Esophagus squamous epithelium (tissue), 5 donors: Measurements from ENCODE around the gene CCT7. TPM values are rescaled to one million over a fixed set of nuclear protein-coding genes. Genes with fewer than 3 reads are reported as not detected.

Experiments used
- DNase-seq: peaks from one replicate; lab custom pipeline; 2025; lab: John Stamatoyannopoulos, UW
- H3K27ac ChIP-seq, 4 donors: fragments of 200-600 bp; sonication (generic); one replicate each; pipeline ENCODE4 v1.5.1; 2016 to 2019; ENCODE audit warnings: mild to moderate bottlenecking in 1 of 4
- H3K27me3 ChIP-seq, 4 donors: fragments of 200-600 bp; sonication (generic); 1 replicate in 3 of 4; 2 replicates in 1 of 4; pipeline versions ENCODE4 v1.5.1 to v1.6.0; 2017 to 2021; ENCODE audit warnings: antibody characterized with exemption in 1 of 4
- H3K36me3 ChIP-seq, 3 donors: fragments of 200-600 bp; sonication (generic); one replicate each; pipeline ENCODE4 v1.5.1; 2016 to 2019
- H3K4me1 ChIP-seq, 3 donors: fragments of 200-600 bp; sonication (generic); one replicate each; pipeline ENCODE4 v1.5.1; 2017 to 2019
- H3K4me3 ChIP-seq, 4 donors: fragments of 200-600 bp; sonication (generic); 1 replicate in 3 of 4; 2 replicates in 1 of 4; pipeline ENCODE4 v1.5.1; 2016 to 2019; ENCODE audit warnings: mild to moderate bottlenecking in 2 of 4, moderate library complexity in 1 of 4
- H3K9me3 ChIP-seq, 3 donors: fragments of 200-600 bp; sonication (generic); one replicate each; pipeline ENCODE4 v1.5.1; 2016 to 2019
- POLR2A ChIP-seq, 4 donors: fragments of 450-650 bp; IDR thresholded peaks; one replicate each; pipeline ENCODE4 v1.6.1; 2017; ENCODE audit warnings: antibody characterized with exemption in 4 of 4, mild to moderate bottlenecking in 4 of 4, moderate library complexity in 3 of 4
- WGBS, 2 donors: methylation state at CpG; one replicate each; pipeline ENCODE4 v1.1.5; 2018; 5-methylcytosine and 5-hydroxymethylcytosine counted together
- intact Hi-C: fragments of 100-400 bp; cut with DNase I; formaldehyde crosslinking; loops from one replicate; pipeline ENCODE4 v1.15.0; 2022
- total RNA-seq, 4 donors: library from RNA; depleted of rRNA; stranded (reverse); fragments of >200 nt; gene quantifications; one replicate each; pipeline ENCODE4 v1.1.0, GENCODE V29; 2016
- TF ChIP-seq, protein P1 (sequence below), 6 experiments: fragments of 450-650 bp in 4 of 6; fragments of 200-600 bp in 2 of 6; sonication (generic) in 2 of 6; IDR thresholded peaks; one replicate each; pipeline ENCODE4 v1.5.1; 2016 to 2019; ENCODE audit warnings: antibody characterized with exemption in 6 of 6, mild to moderate bottlenecking in 4 of 6, moderate library complexity in 4 of 6
- donor health status: DM: yes; HTN: yes; CAD: no.

The CCT7 gene
- total RNA-seq, 4 donors from 2014 or later = 149 to 246 (median 217) TPM

DNA sequence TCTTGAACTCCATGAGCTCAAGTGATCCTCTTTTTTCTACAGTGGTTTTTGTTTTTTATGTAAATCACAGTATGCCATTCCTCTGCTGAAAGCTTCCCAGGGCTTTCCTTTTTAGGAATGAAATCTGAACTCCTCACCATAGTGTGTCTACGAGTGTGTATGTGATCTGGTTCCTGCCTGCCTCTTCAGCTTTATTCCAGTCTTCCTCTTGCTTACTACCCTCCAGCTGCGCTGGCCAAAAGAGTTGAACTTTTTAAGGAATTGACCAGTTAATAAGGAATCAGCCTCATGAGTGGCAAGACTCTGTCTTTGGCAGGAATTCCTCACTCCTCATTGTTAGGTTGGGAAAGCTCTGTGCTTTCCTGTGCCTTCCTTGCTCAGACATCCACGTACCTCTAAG lies 4.0 kb downstream of the CCT7 start:
- Histone ChIP-seq H3K27me3 (no peaks in the 10 kb centered on the region), H3K36me3 (peaks cover 0 to 57% (median 6%) of the 10 kb centered on the region in 3 donors), H3K27ac (no peak overlapping the region), H3K9me3 (no peaks in the 10 kb centered on the region), H3K4me3 (no peak overlapping the region), H3K4me1 (peaks cover 6 to 66% (median 15%) of the 10 kb centered on the region in 3 donors)
- no peak for TF ChIP-seq POLR2A (IDR thresholded peaks at IDR 0.05)
- TF ChIP-seq, protein P1, sequence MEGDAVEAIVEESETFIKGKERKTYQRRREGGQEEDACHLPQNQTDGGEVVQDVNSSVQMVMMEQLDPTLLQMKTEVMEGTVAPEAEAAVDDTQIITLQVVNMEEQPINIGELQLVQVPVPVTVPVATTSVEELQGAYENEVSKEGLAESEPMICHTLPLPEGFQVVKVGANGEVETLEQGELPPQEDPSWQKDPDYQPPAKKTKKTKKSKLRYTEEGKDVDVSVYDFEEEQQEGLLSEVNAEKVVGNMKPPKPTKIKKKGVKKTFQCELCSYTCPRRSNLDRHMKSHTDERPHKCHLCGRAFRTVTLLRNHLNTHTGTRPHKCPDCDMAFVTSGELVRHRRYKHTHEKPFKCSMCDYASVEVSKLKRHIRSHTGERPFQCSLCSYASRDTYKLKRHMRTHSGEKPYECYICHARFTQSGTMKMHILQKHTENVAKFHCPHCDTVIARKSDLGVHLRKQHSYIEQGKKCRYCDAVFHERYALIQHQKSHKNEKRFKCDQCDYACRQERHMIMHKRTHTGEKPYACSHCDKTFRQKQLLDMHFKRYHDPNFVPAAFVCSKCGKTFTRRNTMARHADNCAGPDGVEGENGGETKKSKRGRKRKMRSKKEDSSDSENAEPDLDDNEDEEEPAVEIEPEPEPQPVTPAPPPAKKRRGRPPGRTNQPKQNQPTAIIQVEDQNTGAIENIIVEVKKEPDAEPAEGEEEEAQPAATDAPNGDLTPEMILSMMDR (IDR thresholded peaks at IDR 0.05) = no peak
- WGBS, 2 donors = 84 to 88% methylated on average over 3 of the region's 3 CpGs
- intact Hi-C loops = no loop called here
- no peak for DNase-seq

GRCh38 chr2:73238976-73239375 lies 4.9 kb downstream of the CCT7 start:
- no peaks in the 10 kb centered on the region for H3K9me3 ChIP-seq
- peaks cover 6 to 74% (median 18%) of the 10 kb centered on the region in 3 donors for H3K4me1 ChIP-seq
- no peak for DNase-seq

GRCh38 chr2:73239776-73240175 lies 5.7 kb downstream of the CCT7 start:
- Histone ChIP-seq H3K4me3 (no peak overlapping the region), H3K36me3 (peaks cover 7 to 73% (median 14%) of the 10 kb centered on the region in 3 donors), H3K9me3 (no peaks in the 10 kb centered on the region), H3K4me1 (peaks cover 6 to 79% (median 18%) of the 10 kb centered on the region in 3 donors), H3K27ac (no peak overlapping the region), H3K27me3 (no peaks in the 10 kb centered on the region)
- DNase-seq = no peak
- 21 to 23% methylated on average over 3 of the region's 3 CpGs for WGBS, 2 donors
- TF ChIP-seq, protein P1 (IDR thresholded peaks at IDR 0.05) = no peak
- TF ChIP-seq POLR2A (IDR thresholded peaks at IDR 0.05) = no peak
- intact Hi-C loops = no loop called here

More at GRCh38 chr2:73238976-73239375, 4.9 kb downstream of the CCT7 start:
- Histone ChIP-seq H3K4me3 (no peak overlapping the region), H3K27ac (no peak overlapping the region), H3K36me3 (peaks cover 0 to 65% (median 7%) of the 10 kb centered on the region in 3 donors), H3K27me3 (no peaks in the 10 kb centered on the region)
- intact Hi-C loops = no loop called here
- WGBS, 2 donors = 83 to 100% methylated on average over 1 of the region's 1 CpG
- TF ChIP-seq, protein P1 (IDR thresholded peaks at IDR 0.05) = no peak
- TF ChIP-seq POLR2A (IDR thresholded peaks at IDR 0.05) = no peak

- H3K4me3 ChIP-seq = no peak overlapping the region
- H3K4me1 ChIP-seq = peaks cover 0 to 36% (median 3%) of the 10 kb centered on the region in 3 donors
- no peak overlapping the region for H3K27ac ChIP-seq
- intact Hi-C loops = no loop called here
- peaks cover 18 to 100% (median 45%) of the 10 kb centered on the region in 3 donors for H3K36me3 ChIP-seq
- DNase-seq = no peak
- 34 to 40% methylated on average over 5 of the region's 5 CpGs for WGBS, 2 donors
- no peaks in the 10 kb centered on the region for H3K9me3 ChIP-seq
- no peaks in the 10 kb centered on the region for H3K27me3 ChIP-seq
- TF ChIP-seq POLR2A (IDR thresholded peaks at IDR 0.05) = no peak
- TF ChIP-seq, protein P1 (IDR thresholded peaks at IDR 0.05) = no peak
These were observed 9.9 kb downstream of the CCT7 start for GRCh38 chr2:73243884-73244570.

- Histone ChIP-seq H3K27me3 (no peaks in the 10 kb centered on the region), H3K4me1 (peaks cover 0 to 31% (median 3%) of the 10 kb centered on the region in 3 donors), H3K9me3 (no peaks in the 10 kb centered on the region), H3K4me3 (no peak overlapping the region), H3K27ac (no peak overlapping the region), H3K36me3 (peaks cover 18 to 100% (median 51%) of the 10 kb centered on the region in 3 donors)
- intact Hi-C loops = no loop called here
- WGBS, 2 donors = 66 to 77% methylated on average over 3 of the region's 3 CpGs
- no peak for TF ChIP-seq POLR2A (IDR thresholded peaks at IDR 0.05)
- TF ChIP-seq, protein P1 (IDR thresholded peaks at IDR 0.05) = no peak
- DNase-seq = no peak
These were observed 10.5 kb downstream of the CCT7 start for GRCh38 chr2:73244580-73244979.
